Activated CD8-positive, alpha-beta memory T cell treated with anti-CD3 and anti-CD28 coated beads for 36 hours (primary cell): ENCODE data around the gene PCDHB4. TPM values are rescaled to one million over a fixed set of nuclear protein-coding genes. Genes with fewer than 3 reads are reported as not detected.
"Not testable (repeated sequence)": the region's sequence is repeated elsewhere in the genome, so short reads cannot be mapped to it uniquely, and the experiment has no call there.

Experiments
- CTCF ChIA-PET: fragments of 350-600 bp; sonication (Branson Sonifier 250); formaldehyde crosslinking; loops from one replicate; lab custom pipeline; 2021; ENCODE audit warnings: antibody characterized with exemption; lab: Charles Lee
- POLR2A ChIA-PET: fragments of 350-600 bp; sonication (Branson Sonifier 250); formaldehyde crosslinking; loops from one replicate; lab custom pipeline; 2021; ENCODE audit warnings: antibody characterized with exemption; lab: Charles Lee
- total RNA-seq, 2 experiments: library from RNA; stranded (reverse); gene quantifications; one replicate each; pipeline ENCODE4 v1.2.3, GENCODE V29; 2021

Gene PCDHB4
- not detected for total RNA-seq

DNA sequence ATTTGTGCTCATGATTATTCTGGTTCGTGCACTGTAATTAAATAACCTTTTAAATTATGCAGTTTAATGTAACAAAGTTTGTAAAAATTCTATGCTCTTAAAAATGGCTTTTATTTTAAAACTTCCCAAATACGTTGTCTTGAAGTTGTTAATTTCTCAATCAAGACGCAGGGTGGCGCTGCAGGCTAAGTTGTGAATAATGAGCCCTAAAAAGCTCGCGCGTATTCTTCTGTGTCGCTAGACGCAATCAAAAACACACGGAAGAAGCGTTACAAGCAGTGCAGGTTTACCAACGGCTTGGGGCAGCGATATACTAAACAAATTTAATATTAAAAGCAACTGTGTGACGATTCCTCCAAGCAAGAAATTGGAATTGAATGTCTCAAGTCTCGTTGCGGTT lies at the start of gene PCDHB4:
Gene PCDHB4, plus strand, starts transcription at position 256 of the 400 bp plus-strand sequence. CDS start 181 bp downstream, outside the sequence.
- ChIA-PET CTCF (no interaction called here), POLR2A (no interaction called here)

DNA sequence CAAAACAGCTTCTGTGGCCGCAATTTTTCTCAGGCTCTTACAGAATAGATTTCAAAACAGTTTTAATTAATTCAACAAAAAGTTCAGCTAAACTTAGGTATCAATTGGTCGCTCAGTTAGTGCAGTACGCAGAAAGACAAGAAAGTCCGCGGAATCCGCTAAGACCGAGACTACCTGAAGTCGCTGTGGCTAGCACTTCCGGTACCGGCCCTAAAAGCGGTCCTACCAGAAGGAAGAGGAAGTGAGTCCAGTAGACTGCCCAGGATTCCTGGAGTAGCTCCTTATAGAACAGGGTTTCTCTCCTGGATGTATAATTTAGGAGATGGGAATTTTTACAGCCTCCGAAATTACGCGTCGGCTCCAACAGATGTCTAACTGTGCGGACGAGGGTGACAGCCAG lies 43.8 kb upstream of the PCDHB4 start:
- CTCF ChIA-PET = no interaction called here
- POLR2A ChIA-PET = no interaction called here

DNA sequence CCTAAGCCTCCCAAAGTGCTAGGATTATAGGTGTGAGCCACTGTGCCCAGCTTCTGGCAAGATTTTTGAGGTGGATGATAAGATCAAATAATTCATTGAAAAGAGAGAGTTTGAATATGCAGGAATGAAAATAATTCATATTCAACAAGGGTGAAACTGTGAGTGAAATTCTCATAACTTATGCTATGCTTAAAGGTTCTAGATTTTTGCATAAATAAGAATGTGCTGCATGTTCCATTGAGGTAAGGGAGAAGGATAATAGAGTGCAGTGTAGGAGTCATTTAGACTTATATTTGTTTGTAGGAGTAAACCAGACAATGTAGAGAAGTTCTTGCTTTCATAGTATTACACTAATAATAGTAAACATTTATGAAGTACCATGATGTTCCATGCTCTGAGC lies 39.4 kb upstream of the PCDHB4 start:
- ChIA-PET POLR2A (no interaction called here), CTCF (interaction anchor here (0.7 kb wide), 1 partner anchor 344 kb away, joined by 5 read pairs; no protein-coding TSS in a partner anchor)

DNA sequence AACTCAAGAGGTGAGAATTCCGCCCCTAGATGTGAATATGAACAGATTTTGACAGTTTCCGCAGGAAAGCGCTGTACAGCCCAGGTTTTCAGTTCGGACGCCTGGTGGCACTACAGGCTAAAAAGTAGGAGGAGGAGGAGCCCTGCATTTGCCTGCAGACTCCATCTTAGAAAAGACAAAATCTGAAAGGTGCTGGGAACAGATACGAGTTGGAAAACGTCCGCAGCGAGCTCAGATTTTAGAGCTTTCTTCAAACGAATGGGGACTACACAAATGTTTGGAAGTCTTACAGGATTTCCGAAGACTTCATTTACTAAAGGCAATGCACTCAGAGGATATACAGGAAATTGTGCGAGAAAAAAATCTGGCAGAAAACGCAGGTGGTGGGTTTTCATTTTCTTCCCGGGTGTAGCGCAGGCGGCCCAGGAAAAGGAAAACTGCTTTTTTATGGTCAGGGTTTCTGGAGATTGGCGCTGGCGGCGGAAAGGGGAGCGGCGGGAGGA lies 37.1 kb upstream of the PCDHB4 start:
- CTCF ChIA-PET = no interaction called here
- POLR2A ChIA-PET = no interaction called here

DNA sequence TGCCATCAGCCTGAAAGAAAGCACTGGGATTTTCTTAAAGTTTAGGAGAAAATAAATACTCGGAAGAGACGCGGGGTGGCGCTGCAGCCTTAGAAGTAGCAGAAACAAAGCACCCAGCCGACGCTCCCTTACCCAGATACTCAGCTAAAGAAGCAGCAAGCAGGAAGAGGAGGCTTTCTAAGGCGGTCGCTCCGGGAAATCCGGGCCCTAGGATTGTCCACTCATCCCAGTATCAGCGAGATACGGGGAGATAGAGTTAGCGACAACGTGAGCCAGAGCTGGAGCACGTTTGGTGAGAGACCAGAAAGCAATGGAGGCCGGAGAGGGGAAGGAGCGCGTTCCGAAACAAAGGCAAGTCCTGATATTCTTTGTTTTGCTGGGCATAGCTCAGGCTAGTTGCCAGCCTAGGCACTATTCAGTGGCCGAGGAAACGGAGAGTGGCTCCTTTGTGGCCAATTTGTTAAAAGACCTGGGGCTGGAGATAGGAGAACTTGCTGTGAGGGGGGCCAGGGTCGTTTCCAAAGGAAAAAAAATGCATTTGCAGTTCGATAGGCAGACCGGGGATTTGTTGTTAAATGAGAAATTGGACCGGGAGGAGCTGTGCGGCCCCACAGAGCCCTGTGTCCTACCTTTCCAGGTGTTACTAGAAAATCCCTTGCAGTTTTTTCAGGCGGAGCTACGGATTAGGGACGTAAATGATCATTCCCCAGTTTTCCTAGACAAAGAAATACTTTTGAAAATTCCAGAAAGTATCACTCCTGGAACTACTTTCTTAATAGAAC lies 26.9 kb upstream of the PCDHB4 start, which contains the start of gene PCDHB2:
Gene PCDHB2, plus strand, starts transcription at position 135 of the 782 bp plus-strand sequence. Its CDS starts 176 bp downstream, at position 311.
- ChIA-PET POLR2A (no interaction called here), CTCF (no interaction called here)

DNA sequence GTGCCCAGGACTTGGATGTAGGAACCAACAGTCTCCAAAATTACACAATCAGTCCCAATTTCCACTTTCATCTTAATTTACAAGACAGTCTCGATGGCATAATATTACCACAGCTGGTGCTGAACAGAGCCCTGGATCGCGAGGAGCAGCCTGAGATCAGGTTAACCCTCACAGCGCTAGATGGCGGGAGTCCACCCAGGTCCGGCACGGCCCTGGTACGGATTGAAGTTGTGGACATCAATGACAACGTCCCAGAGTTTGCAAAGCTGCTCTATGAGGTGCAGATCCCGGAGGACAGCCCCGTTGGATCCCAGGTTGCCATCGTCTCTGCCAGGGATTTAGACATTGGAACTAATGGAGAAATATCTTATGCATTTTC lies 26.4 kb upstream of the PCDHB4 start:
- ChIA-PET POLR2A (no interaction called here), CTCF (no interaction called here)

DNA sequence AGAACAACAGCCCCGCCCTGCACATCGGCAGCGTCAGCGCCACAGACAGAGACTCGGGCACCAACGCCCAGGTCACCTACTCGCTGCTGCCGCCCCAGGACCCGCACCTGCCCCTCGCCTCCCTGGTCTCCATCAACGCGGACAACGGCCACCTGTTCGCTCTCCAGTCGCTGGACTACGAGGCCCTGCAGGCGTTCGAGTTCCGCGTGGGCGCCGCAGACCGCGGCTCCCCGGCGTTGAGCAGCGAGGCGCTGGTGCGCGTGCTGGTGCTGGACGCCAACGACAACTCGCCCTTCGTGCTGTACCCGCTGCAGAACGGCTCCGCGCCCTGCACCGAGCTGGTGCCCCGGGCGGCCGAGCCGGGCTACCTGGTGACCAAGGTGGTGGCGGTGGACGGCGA lies 25.4 kb upstream of the PCDHB4 start:
- POLR2A ChIA-PET, CTCF ChIA-PET: not testable (repeated sequence)

DNA sequence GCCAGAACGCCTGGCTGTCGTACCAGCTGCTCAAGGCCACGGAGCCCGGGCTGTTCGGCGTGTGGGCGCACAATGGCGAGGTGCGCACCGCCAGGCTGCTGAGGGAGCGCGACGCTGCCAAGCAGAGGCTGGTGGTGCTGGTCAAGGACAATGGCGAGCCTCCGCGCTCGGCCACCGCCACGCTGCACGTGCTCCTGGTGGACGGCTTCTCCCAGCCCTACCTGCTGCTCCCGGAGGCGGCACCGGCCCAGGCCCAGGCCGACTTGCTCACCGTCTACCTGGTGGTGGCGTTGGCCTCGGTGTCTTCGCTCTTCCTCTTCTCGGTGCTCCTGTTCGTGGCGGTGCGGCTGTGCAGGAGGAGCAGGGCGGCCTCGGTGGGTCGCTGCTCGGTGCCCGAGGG lies 25.0 kb upstream of the PCDHB4 start:
- POLR2A ChIA-PET, CTCF ChIA-PET: not testable (repeated sequence)

DNA sequence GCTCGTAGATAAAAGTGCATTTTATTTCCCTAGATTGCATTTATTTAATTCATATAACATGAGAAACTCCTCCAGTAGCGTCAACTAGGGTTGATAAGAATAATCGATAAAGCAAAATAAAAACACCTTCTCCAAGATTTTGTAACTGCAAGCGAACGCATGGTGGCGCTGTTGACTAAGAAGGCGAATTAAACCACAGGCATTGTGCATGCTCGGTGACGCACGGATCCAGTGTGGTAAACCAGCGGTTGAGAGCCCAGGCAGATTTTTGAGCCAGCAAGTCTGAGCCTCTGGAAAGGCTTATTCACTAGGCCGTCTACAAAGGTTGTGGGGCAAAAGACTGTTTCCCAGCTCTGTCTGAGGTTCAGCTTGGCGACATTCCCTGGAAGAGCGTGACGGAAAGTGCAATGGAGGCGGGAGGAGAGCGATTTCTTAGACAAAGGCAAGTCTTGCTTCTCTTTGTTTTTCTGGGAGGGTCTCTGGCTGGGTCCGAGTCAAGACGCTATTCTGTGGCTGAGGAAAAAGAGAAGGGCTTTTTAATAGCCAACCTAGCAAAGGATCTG lies 21.3 kb upstream of the PCDHB4 start, which contains the start of gene PCDHB3:
Gene PCDHB3, plus strand, starts transcription at position 231 of the 563 bp plus-strand sequence. Its CDS starts 177 bp downstream, at position 408.
- ChIA-PET POLR2A (no interaction called here), CTCF (no interaction called here)

DNA sequence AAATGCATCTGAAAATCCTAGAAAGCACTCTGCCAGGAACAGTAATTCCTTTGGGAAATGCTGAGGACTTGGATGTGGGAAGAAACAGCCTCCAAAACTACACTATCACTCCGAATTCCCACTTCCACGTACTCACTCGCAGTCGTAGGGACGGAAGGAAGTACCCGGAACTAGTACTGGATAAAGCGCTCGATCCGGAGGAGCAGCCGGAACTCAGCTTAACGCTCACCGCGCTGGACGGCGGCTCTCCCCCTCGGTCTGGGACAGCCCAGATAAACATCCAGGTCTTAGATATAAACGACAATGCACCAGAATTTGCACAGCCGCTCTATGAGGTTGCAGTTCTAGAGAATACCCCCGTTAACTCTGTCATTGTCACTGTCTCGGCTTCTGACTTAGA lies 20.6 kb upstream of the PCDHB4 start:
- ChIA-PET POLR2A (no interaction called here), CTCF (no interaction called here)

DNA sequence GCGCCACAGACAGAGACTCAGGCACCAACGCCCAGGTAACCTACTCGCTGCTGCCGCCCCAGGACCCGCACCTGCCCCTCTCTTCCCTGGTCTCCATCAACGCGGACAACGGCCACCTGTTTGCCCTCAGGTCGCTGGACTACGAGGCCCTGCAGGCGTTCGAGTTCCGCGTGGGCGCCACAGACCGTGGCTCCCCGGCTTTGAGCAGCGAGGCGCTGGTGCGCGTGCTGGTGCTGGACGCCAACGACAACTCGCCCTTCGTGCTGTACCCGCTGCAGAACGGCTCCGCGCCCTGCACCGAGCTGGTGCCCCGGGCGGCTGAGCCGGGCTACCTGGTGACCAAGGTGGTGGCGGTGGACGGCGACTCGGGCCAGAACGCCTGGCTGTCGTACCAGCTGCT lies 19.5 kb upstream of the PCDHB4 start:
- CTCF ChIA-PET, POLR2A ChIA-PET: not testable (repeated sequence)

DNA sequence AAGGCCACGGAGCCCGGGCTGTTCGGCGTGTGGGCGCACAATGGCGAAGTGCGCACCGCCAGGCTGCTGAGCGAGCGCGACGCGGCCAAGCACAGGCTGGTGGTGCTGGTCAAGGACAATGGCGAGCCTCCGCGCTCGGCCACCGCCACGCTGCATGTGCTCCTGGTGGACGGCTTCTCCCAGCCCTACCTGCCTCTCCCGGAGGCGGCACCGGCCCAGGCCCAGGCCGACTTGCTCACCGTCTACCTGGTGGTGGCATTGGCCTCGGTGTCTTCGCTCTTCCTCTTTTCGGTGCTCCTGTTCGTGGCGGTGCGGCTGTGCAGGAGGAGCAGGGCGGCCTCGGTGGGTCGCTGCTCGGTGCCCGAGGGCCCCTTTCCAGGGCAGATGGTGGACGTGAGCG lies 19.1 kb upstream of the PCDHB4 start:
- POLR2A ChIA-PET, CTCF ChIA-PET: not testable (repeated sequence)

DNA sequence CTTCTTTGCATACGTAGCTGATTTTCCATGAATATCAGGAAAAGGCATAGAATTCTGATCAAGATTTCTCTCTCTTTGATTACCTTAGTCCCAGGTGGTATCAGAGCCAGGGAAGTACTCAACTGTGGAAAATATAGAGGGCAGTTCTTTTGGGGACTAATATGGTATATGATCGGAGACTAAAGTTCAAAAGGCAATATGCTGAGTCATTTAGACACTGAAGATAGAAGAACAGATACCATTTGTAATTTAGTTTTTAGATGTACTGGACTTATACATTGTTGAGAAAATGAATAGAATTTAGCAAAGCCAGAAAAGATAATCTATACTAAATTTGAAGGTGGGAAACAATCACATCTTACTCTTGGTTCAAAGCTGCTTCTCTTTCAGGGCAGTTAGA lies 16.3 kb upstream of the PCDHB4 start:
- POLR2A ChIA-PET = no interaction called here
- CTCF ChIA-PET = no interaction called here

DNA sequence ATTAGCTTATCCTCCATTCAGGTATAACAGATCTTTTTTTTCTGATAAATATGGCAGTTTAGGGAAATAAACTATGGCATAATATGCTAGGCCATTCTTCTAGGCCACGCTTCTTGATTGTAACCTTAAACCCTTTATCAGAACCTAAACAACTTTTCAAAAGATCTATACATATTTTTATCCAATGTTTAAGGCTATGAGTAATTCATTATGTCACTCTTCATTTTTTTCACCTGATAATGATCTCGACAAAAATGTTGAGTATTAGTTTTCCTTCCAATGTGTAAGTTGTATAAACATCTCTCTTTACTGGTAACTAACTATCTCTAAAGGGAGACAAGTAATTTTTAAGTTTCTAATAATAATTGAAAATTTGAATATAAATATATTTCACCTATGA lies 2.4 kb upstream of the PCDHB4 start:
- CTCF ChIA-PET = no interaction called here
- POLR2A ChIA-PET = no interaction called here

DNA sequence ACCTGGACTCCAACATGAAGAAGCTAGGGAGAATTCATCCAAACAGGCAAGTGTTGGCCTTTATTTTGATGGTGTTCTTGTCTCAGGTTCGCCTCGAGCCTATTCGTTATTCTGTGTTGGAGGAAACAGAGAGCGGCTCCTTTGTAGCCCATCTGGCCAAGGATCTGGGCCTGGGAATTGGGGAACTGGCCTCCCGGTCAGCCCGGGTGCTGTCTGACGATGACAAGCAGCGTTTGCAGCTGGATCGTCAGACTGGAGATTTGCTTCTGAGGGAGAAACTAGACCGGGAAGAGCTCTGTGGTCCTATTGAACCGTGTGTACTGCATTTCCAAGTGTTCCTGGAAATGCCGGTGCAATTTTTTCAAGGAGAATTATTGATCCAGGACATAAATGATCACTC lies 367 bp downstream of the PCDHB4 start:
- ChIA-PET POLR2A (no interaction called here), CTCF (no interaction called here)

DNA sequence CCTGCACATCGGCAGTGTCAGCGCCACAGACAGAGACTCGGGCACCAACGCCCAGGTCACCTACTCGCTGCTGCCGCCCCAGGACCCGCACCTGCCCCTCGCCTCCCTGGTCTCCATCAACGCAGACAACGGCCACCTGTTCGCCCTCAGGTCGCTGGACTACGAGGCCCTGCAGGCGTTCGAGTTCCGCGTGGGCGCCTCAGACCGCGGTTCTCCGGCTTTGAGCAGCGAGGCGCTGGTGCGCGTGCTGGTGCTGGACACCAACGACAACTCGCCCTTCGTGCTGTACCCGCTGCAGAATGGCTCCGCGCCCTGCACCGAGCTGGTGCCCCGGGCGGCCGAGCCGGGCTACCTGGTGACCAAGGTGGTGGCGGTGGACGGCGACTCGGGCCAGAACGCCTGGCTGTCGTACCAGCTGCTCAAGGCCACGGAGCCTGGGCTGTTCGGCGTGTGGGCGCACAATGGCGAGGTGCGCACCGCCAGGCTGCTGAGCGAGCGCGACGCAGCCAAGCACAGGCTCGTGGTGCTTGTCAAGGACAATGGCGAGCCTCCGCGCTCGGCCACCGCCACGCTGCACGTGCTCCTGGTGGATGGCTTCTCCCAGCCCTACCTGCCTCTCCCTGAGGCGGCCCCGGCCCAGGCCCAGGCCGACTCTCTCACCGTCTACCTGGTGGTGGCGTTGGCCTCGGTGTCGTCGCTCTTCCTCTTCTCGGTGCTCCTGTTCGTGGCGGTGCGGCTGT lies 1.9 kb downstream of the PCDHB4 start:
- CTCF ChIA-PET, POLR2A ChIA-PET: not testable (repeated sequence)

DNA sequence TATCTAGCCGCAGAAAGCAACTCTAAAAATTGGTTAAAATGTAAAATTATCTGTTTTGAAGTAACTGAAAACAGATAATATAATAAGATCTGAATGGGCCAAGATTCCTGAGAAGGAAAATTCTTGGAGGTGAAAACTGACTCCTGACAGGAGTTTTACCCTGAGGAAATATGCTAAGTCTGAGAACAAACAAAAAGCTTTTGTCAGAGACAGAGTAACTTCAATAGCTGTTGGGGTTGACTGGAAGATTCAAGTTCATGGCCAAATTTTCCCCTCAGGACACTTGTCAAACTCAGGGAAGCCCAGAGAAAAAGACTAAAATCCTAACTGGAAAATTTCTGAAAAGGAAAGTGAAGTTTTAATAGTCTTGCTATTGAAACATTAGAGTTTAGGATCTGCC lies 5.7 kb downstream of the PCDHB4 start:
- CTCF ChIA-PET = no interaction called here

DNA sequence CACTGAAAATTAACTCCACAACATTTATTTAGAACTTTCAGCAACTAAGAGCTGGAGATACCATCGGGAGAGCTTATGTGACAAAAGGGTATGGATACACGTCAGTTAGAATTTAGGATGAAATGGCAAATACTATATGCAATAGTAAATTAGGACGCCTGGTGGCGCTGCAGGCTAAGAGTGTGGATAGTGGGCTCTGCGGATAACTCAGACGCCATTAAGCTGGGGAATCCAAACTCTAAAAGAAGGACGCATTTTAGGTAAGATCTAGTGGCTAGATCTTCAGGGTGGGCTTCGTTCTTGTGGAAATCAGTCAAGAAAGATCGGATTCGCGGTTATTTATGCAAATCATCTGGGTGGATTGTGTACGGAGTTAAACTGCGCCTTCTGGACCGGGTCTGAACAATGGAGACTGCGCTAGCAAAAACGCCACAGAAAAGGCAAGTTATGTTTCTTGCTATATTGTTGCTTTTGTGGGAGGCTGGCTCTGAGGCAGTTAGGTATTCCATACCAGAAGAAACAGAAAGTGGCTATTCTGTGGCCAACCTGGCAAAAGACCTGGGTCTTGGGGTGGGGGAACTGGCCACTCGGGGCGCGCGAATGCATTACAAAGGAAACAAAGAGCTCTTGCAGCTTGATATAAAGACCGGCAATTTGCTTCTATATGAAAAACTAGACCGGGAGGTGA lies 13.6 kb downstream of the PCDHB4 start, which contains the start of gene PCDHB5:
Gene PCDHB5, plus strand, starts transcription at position 177 of the 688 bp plus-strand sequence. Its CDS starts 229 bp downstream, at position 406.
- CTCF ChIA-PET = no interaction called here
- POLR2A ChIA-PET = no interaction called here

More for the DNA sequence above, 5.7 kb downstream of the PCDHB4 start:
- POLR2A ChIA-PET = no interaction called here

DNA sequence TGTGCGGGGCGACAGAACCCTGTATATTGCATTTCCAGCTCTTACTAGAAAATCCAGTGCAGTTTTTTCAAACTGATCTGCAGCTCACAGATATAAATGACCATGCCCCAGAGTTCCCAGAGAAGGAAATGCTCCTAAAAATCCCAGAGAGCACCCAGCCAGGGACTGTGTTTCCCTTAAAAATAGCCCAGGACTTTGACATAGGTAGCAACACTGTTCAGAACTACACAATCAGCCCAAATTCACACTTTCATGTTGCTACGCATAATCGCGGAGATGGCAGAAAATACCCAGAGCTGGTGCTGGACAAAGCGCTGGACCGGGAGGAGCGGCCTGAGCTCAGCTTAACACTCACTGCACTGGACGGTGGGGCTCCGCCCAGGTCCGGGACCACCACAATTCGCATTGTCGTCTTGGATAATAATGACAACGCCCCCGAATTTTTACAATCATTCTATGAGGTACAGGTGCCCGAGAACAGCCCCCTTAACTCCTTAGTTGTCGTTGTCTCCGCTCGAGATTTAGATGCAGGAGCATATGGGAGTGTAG lies 14.2 kb downstream of the PCDHB4 start:
- POLR2A ChIA-PET = no interaction called here

More for the DNA sequence above, 14.2 kb downstream of the PCDHB4 start:
- CTCF ChIA-PET = no interaction called here
